GDM1 (cell line): ENCODE results near the gene ST8SIA1.

Experiments
- DNase-seq: peaks from one replicate; lab custom pipeline; 2025; lab: John Stamatoyannopoulos, UW

The ST8SIA1 gene

GRCh38 chr12:22332202-22332601 is 2.3 kb downstream of the ST8SIA1 start:
- no peak for DNase-seq

- DNase-seq = no peak
Measured at GRCh38 chr12:22329621-22330020, 4.9 kb downstream of the ST8SIA1 start.

GRCh38 chr12:22325218-22325617 is 9.3 kb downstream of the ST8SIA1 start:
- DNase-seq = no peak

- no peak for DNase-seq
Measured at GRCh38 chr12:22322091-22322490, 12.4 kb downstream of the ST8SIA1 start.

- no peak for DNase-seq
Measured at GRCh38 chr12:22321638-22322037, 12.9 kb downstream of the ST8SIA1 start.

- DNase-seq = no peak
Measured at GRCh38 chr12:22321018-22321605, 13.4 kb downstream of the ST8SIA1 start.

- DNase-seq = no peak
Measured at GRCh38 chr12:22318108-22318737, 16.3 kb downstream of the ST8SIA1 start.

- no peak for DNase-seq
Measured at GRCh38 chr12:22313963-22314330, 20.6 kb downstream of the ST8SIA1 start.

GRCh38 chr12:22313286-22313962 is 21.1 kb downstream of the ST8SIA1 start:
- no peak for DNase-seq

- DNase-seq = no peak
Measured at GRCh38 chr12:22312336-22312735, 22.2 kb downstream of the ST8SIA1 start.

- DNase-seq = no peak
Measured at GRCh38 chr12:22310709-22311108, 23.8 kb downstream of the ST8SIA1 start.

- no peak for DNase-seq
Measured at GRCh38 chr12:22310275-22310674, 24.2 kb downstream of the ST8SIA1 start.

GRCh38 chr12:22307811-22308210 is 26.7 kb downstream of the ST8SIA1 start:
- no peak for DNase-seq

- no peak for DNase-seq
Measured at GRCh38 chr12:22306311-22306710, 28.2 kb downstream of the ST8SIA1 start.

- DNase-seq = no peak
Measured at GRCh38 chr12:22304341-22304740, 30.2 kb downstream of the ST8SIA1 start.

- DNase-seq = no peak
Measured at GRCh38 chr12:22299294-22299912, 35.1 kb downstream of the ST8SIA1 start.

- no peak for DNase-seq
Measured at GRCh38 chr12:22289250-22289649, 45.3 kb downstream of the ST8SIA1 start.

- no peak for DNase-seq
Measured at GRCh38 chr12:22287776-22288621, 46.5 kb downstream of the ST8SIA1 start.

GRCh38 chr12:22287101-22287500 is 47.4 kb downstream of the ST8SIA1 start:
- DNase-seq = no peak

GRCh38 chr12:22286569-22286968 is 47.9 kb downstream of the ST8SIA1 start:
- DNase-seq = no peak

GRCh38 chr12:22285846-22286245 is 48.7 kb downstream of the ST8SIA1 start:
- no peak for DNase-seq

- DNase-seq = no peak
Measured at GRCh38 chr12:22284871-22285270, 49.6 kb downstream of the ST8SIA1 start.
